ENCODE data around the gene MVD.
"Not testable (repeated sequence)": the region's sequence is repeated elsewhere in the genome, so short reads cannot be mapped to it uniquely, and the experiment has no call there.

The MVD gene

GRCh38 chr16:88622866-88623265 is 40.0 kb downstream of the MVD start:
- DNase-seq = no peak

- DNase-seq = no peak
Observed at GRCh38 chr16:88622125-88622524, 40.8 kb downstream of the MVD start.

- no peak for DNase-seq
Observed at GRCh38 chr16:88619859-88620815, 42.8 kb downstream of the MVD start.

GRCh38 chr16:88618956-88619667 is 43.8 kb downstream of the MVD start:
- no peak for DNase-seq

- DNase-seq = no peak
Observed at GRCh38 chr16:88618182-88618955, 44.5 kb downstream of the MVD start.

GRCh38 chr16:88617268-88618031 is 45.4 kb downstream of the MVD start:
- no peak for DNase-seq

GRCh38 chr16:88616736-88617135 is 46.2 kb downstream of the MVD start:
- no peak for DNase-seq

- DNase-seq = no peak
Observed at GRCh38 chr16:88616320-88616719, 46.6 kb downstream of the MVD start.

GRCh38 chr16:88614818-88615580 is 47.9 kb downstream of the MVD start:
- no peak for DNase-seq

GRCh38 chr16:88613911-88614817 is 48.7 kb downstream of the MVD start:
- no peak for DNase-seq

- DNase-seq = no peak
Observed at GRCh38 chr16:88613293-88613692, 49.6 kb downstream of the MVD start.

- no peak for DNase-seq
Observed at GRCh38 chr16:88610909-88611812, 51.7 kb downstream of the MVD start.

- DNase-seq = no peak
Observed at GRCh38 chr16:88610080-88610479, 52.8 kb downstream of the MVD start.

- DNase-seq = not testable (repeated sequence)
Observed at GRCh38 chr16:88609426-88609825, 53.5 kb downstream of the MVD start.

- no peak for DNase-seq
Observed at GRCh38 chr16:88608076-88608475, 54.8 kb downstream of the MVD start.

GRCh38 chr16:88606148-88606757 is 56.6 kb downstream of the MVD start:
- no peak for DNase-seq

GRCh38 chr16:88605186-88606147 is 57.4 kb downstream of the MVD start:
- DNase-seq = no peak

GRCh38 chr16:88602091-88602490 is 60.8 kb downstream of the MVD start:
- no peak for DNase-seq
